Measurements from ENCODE around the gene ASPN.

DNA sequence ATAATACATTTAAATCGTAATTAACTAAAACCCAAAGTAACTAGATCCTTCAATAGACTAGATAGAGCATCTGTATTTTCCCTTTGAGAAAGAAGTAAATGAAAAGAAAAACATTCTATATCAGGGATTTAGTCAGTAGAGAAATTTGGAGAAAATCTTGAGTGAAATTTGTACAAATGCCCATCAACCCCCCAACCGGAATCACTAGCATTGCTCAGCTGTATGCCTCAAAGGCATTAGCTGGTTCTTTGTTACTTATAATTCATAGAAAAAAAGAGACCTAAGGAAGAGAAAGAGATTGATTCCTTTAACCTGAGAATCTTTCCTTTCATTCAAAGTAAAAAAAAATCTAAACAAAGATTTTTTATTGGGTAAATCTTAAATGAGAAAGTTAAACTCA, 58.7 kb downstream of the ASPN start:
- TF ChIP-seq EZH2 (IDR thresholded peaks at IDR 0.05) (no peak), POLR2AphosphoS5 (IDR thresholded peaks at IDR 0.05; ENCODE audit: borderline replicate concordance, low read depth, low read length) (no peak)
